GM12878 (cell line): Measurements from ENCODE around the gene BDH2. TPM values are rescaled to one million over a fixed set of nuclear protein-coding genes. Genes with fewer than 3 reads are reported as not detected.

Experiments
- ATAC-seq: fragments of 200-7000 bp; cut with Tn5 transposase; 3 replicates; pipeline ENCODE4 v1.9.1; 2020; ENCODE audit warnings: mild to moderate bottlenecking, moderate library complexity
- BruUV-seq: library from RNA; stranded (reverse); fragments of 400-500 nt; replicated peaks from 2 replicates; lab custom pipeline; 2021; lab: Mats Ljungman, UMichigan
- CTCF ChIA-PET: fragments of 300-600 bp; sonication (Branson Sonifier 250); formaldehyde crosslinking; extraction: SDS; loops from one replicate; lab custom pipeline; 2021; ENCODE audit warnings: inconsistent platforms; lab: Yijun Ruan, JAX
- POLR2A ChIA-PET: fragments of 350-600 bp; formaldehyde crosslinking; extraction: SDS; loops from one replicate; lab custom pipeline; 2021; ENCODE audit warnings: inconsistent platforms; lab: Charles Lee
- RAD21 ChIA-PET: fragments of 300-600 bp; sonication (Branson Sonifier 250); formaldehyde crosslinking; loops from one replicate; lab custom pipeline; 2023; ENCODE audit warnings: antibody characterized with exemption; ENCODE audit not compliant: unreplicated experiment; lab: Charles Lee
- SMC1A ChIA-PET: fragments of 300-600 bp; sonication (Branson Sonifier 250); formaldehyde crosslinking; loops from one replicate; lab custom pipeline; 2023; ENCODE audit not compliant: unreplicated experiment, uncharacterized antibody; lab: Charles Lee
- DNase-seq: peaks from one replicate; pipeline ENCODE4 v3.0.0-alpha.2; 2011; ENCODE audit warnings: low read depth, low spot score
- FAIRE-seq: peaks from 3 replicates; lab custom pipeline; 2011; peaks lifted over from hg19 to GRCh38; lab: Jason Lieb, UNC
- H2AFZ ChIP-seq: 2 replicates; pipeline ENCODE4 v1.6.0; 2011; ENCODE audit warnings: low read depth, low read length, control low read depth; ENCODE audit not compliant: control insufficient read depth
- H3K27ac ChIP-seq: 2 replicates; pipeline ENCODE4 v1.5.1; 2011; ENCODE audit warnings: control low read depth; ENCODE audit not compliant: control insufficient read depth, insufficient read depth
- H3K27me3 ChIP-seq, 2 experiments: replicated peaks in 1 of 2; 2 replicates each; pipeline versions ENCODE4 v1.6.0 to v1.6.1; 2011; ENCODE audit warnings: low read length in 1 of 2; ENCODE audit not compliant: control insufficient read depth in 2 of 2, insufficient read depth in 2 of 2
- H3K36me3 ChIP-seq, 2 experiments: 2 replicates each; pipeline ENCODE4 v1.5.1; 2011; ENCODE audit warnings: low read length in 1 of 2; ENCODE audit not compliant: control insufficient read depth in 2 of 2, insufficient read depth in 2 of 2
- H3K4me1 ChIP-seq: 2 replicates; pipeline ENCODE4 v1.6.1; 2011; ENCODE audit warnings: mild to moderate bottlenecking, low read length, moderate library complexity, mixed read lengths; ENCODE audit not compliant: control insufficient read depth, insufficient read depth
- H3K4me2 ChIP-seq: 2 replicates; pipeline ENCODE4 v1.6.0; 2011; ENCODE audit warnings: control low read depth; ENCODE audit not compliant: control insufficient read depth, insufficient read depth
- H3K4me3 ChIP-seq: fragments of 200-600 bp; sonication (generic); 2 replicates; pipeline ENCODE4 v1.5.1; 2016
- H3K79me2 ChIP-seq: 2 replicates; pipeline ENCODE4 v1.6.0; 2011; ENCODE audit warnings: low read length; ENCODE audit not compliant: control insufficient read depth, insufficient read depth
- H3K9ac ChIP-seq: 2 replicates; pipeline ENCODE4 v1.8.0; 2011; ENCODE audit warnings: low read length, control low read depth, mixed read lengths; ENCODE audit not compliant: control insufficient read depth, insufficient read depth
- H3K9me3 ChIP-seq: replicated peaks from 3 replicates; pipeline ENCODE4 v1.5.1; 2011; ENCODE audit warnings: mild to moderate bottlenecking, low read length; ENCODE audit not compliant: control insufficient read depth, insufficient read depth
- H4K20me1 ChIP-seq: 2 replicates; pipeline ENCODE4 v1.6.0; 2011; ENCODE audit not compliant: control insufficient read depth, insufficient read depth
- CBFB ChIP-seq: IDR thresholded peaks from 2 replicates; pipeline ENCODE4 v1.6.1; 2016; ENCODE audit warnings: antibody characterized with exemption, low read depth
- CREB1 ChIP-seq: IDR thresholded peaks from 2 replicates; pipeline ENCODE4 v1.6.1; 2012; ENCODE audit warnings: low read depth, mild to moderate bottlenecking, inconsistent platforms
- FOS ChIP-seq: IDR thresholded peaks from 3 replicates; pipeline ENCODE4 v1.6.1; 2011; ENCODE audit warnings: borderline replicate concordance; ENCODE audit not compliant: insufficient read length; ENCODE audit errors: extremely low read depth
- FOXM1 ChIP-seq: IDR thresholded peaks from 2 replicates; pipeline ENCODE4 v1.6.1; 2012; ENCODE audit warnings: low read depth, mild to moderate bottlenecking, inconsistent platforms, low read length, moderate library complexity
- IKZF2 ChIP-seq, 2 experiments: fragments of 450-650 bp; IDR thresholded peaks; 2 replicates each; pipeline ENCODE4 v1.6.1; 2017; ENCODE audit warnings: mild to moderate bottlenecking in 2 of 2, moderate library complexity in 2 of 2
- IRF5 ChIP-seq: fragments of 450-650 bp; IDR thresholded peaks from 2 replicates; pipeline ENCODE4 v1.6.1; 2017; ENCODE audit warnings: borderline replicate concordance
- KAT2A ChIP-seq: conservative IDR thresholded peaks from 2 replicates; pipeline ENCODE4 v1.6.1; 2011; ENCODE audit warnings: low read depth, low read length; ENCODE audit not compliant: control insufficient read depth
- LARP7 ChIP-seq: fragments of 450-650 bp; IDR thresholded peaks from 2 replicates; pipeline ENCODE4 v1.6.1; 2017; ENCODE audit warnings: mild to moderate bottlenecking
- MEF2B ChIP-seq: fragments of 450-650 bp; IDR thresholded peaks from 2 replicates; pipeline ENCODE4 v1.6.1; 2018; ENCODE audit warnings: mild to moderate bottlenecking, moderate library complexity; ENCODE audit not compliant: partially characterized antibody, poor library complexity, severe bottlenecking
- MYB ChIP-seq: fragments of 150-350 bp; IDR thresholded peaks from 2 replicates; pipeline ENCODE4 v1.6.1; 2014; ENCODE audit warnings: mild to moderate bottlenecking, low read depth, low read length, borderline replicate concordance
- NFIC ChIP-seq: IDR thresholded peaks from 2 replicates; pipeline ENCODE4 v1.6.1; 2012; ENCODE audit warnings: low read depth, mild to moderate bottlenecking, inconsistent platforms, low read length, moderate library complexity
- NR2F1 ChIP-seq: fragments of 450-650 bp; conservative IDR thresholded peaks from 2 replicates; pipeline ENCODE4 v1.6.1; 2017; ENCODE audit warnings: mild to moderate bottlenecking
- PKNOX1 ChIP-seq: fragments of 450-650 bp; IDR thresholded peaks from 2 replicates; pipeline ENCODE4 v1.6.1; 2016; ENCODE audit warnings: mild to moderate bottlenecking
- TBL1XR1 ChIP-seq: IDR thresholded peaks from 2 replicates; pipeline ENCODE4 v1.6.1; 2012; ENCODE audit warnings: low read depth, low read length, improper control_type of control experiment
- WGBS: methylation state at CpG from one replicate; pipeline ENCODE4 v1.1.6; 2016; ENCODE audit warnings: low lambda C conversion rate; ENCODE audit not compliant: insufficient replicate concordance, insufficient coverage; ENCODE audit errors: missing lambda C conversion rate; 5-methylcytosine and 5-hydroxymethylcytosine counted together
- in situ Hi-C: fragments of 300-500 bp; cut with MboI; formaldehyde crosslinking; loops from 9 replicates; pipeline ENCODE4 v1.14.3; 2018; ENCODE audit warnings: mixed read lengths
- intact Hi-C: fragments of 100-400 bp; cut with micrococcal nuclease; formaldehyde crosslinking; loops from one replicate; pipeline ENCODE4 v1.14.2; 2022; ENCODE audit not compliant: unreplicated experiment
- polyA plus RNA-seq, 11 experiments: library from polyadenylated mRNA; depleted of rRNA in 4 of 11; unstranded in 6 of 11; stranded (reverse) in 5 of 11; fragments of >200 nt; fragmentation: Nextera tagmentation in 4 of 11; fragmentation: Illumina TruSeq in 1 of 11; extraction: Ambion mirVana in 4 of 11; extraction: Trizol in 1 of 11; gene quantifications; 1 replicate in 1 of 11; 2 replicates in 10 of 11; pipeline versions ENCODE4 v1.2.1 to v1.2.3, GENCODE V29; 2011 to 2016; ENCODE audit warnings: inconsistent platforms in 2 of 11, missing spikeins in 2 of 11, low read depth in 1 of 11
- total RNA-seq, 4 experiments: library from RNA; depleted of rRNA in 3 of 4; stranded (reverse); fragments of >200 nt in 3 of 4; fragmentation: Illumina TruSeq in 1 of 4; extraction: Trizol in 1 of 4; gene quantifications; 2 replicates each; pipeline versions ENCODE4 v1.2.1 to v1.2.3, GENCODE V29; 2013 to 2021
- TF ChIP-seq, protein P1 (sequence below): fragments of 450-650 bp; IDR thresholded peaks from 2 replicates; pipeline ENCODE4 v1.6.1; 2014; ENCODE audit warnings: mild to moderate bottlenecking
- TF ChIP-seq, protein P2 (sequence below): IDR thresholded peaks from 2 replicates; pipeline ENCODE4 v1.6.1; 2012; ENCODE audit warnings: low read depth, low read length, improper control_type of control experiment

Gene BDH2
- total and polyA plus RNA-seq, 10 of the 15 experiments (the other 5 are each of a cell fraction or from before 2014, with no cell fraction given) = 20.9 to 47.3 (median 33.5) TPM

- TF ChIP-seq MEF2B (no peak), FOXM1 (no peak)
- TF ChIP-seq, protein P1, sequence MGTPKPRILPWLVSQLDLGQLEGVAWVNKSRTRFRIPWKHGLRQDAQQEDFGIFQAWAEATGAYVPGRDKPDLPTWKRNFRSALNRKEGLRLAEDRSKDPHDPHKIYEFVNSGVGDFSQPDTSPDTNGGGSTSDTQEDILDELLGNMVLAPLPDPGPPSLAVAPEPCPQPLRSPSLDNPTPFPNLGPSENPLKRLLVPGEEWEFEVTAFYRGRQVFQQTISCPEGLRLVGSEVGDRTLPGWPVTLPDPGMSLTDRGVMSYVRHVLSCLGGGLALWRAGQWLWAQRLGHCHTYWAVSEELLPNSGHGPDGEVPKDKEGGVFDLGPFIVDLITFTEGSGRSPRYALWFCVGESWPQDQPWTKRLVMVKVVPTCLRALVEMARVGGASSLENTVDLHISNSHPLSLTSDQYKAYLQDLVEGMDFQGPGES = no peak
- TF ChIP-seq, all 136 proteins: peak for 0
Observed at GRCh38 chr4:103126126-103126525, 26.5 kb upstream of the BDH2 start (continued).

- H3K4me3 ChIP-seq = no peak overlapping the region
- H4K20me1 ChIP-seq = no peaks in the 10 kb centered on the region
- no peak overlapping the region for H3K27ac ChIP-seq
- H3K27me3 ChIP-seq = no peaks in the 10 kb centered on the region
- H3K4me2 ChIP-seq = no peak overlapping the region
- TF ChIP-seq IRF5 (no peak), MYB (no peak), KAT2A (no peak), CBFB (no peak), LARP7 (no peak), PKNOX1 (no peak), IKZF2 (IDR thresholded peaks at IDR 0.05) (no peak), TBL1XR1 (no peak), NFIC (no peak), FOS (no peak), CREB1 (no peak), NR2F1 (no peak)
- TF ChIP-seq, protein P2, sequence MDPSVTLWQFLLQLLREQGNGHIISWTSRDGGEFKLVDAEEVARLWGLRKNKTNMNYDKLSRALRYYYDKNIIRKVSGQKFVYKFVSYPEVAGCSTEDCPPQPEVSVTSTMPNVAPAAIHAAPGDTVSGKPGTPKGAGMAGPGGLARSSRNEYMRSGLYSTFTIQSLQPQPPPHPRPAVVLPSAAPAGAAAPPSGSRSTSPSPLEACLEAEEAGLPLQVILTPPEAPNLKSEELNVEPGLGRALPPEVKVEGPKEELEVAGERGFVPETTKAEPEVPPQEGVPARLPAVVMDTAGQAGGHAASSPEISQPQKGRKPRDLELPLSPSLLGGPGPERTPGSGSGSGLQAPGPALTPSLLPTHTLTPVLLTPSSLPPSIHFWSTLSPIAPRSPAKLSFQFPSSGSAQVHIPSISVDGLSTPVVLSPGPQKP = no peak
- H3K9me3 ChIP-seq = peaks cover under 1% of the 10 kb centered on the region; the same call in 1 of the 3 replicates
- FAIRE-seq = no peak
- SMC1A ChIA-PET = interaction anchor here (0.7 kb wide), 1 partner anchor 22 kb away, joined by 3 read pairs; no protein-coding TSS in a partner anchor
- no peak overlapping the region for H2AFZ ChIP-seq
- no peak overlapping the region for H3K9ac ChIP-seq
- intact Hi-C loops = no loop called here
- no peaks in the 10 kb centered on the region for H3K79me2 ChIP-seq
- WGBS = 33% methylated on average over 3 of the region's 3 CpGs
- no peak for ATAC-seq
- RAD21 ChIA-PET = no interaction called here
- no peaks in the 10 kb centered on the region for H3K4me1 ChIP-seq
- BruUV-seq = no TSS peak
- in situ Hi-C loops = no loop called here
- POLR2A ChIA-PET = no interaction called here
- CTCF ChIA-PET = interaction anchor here (0.7 to 1.5 kb wide), 4 partner anchors 22 to 489 kb away, joined by 3 to 5 read pairs (median 3); partner anchors contain the start of gene BDH2
- peaks cover 0 to 5% of the 10 kb centered on the region in 2 experiments; a peak in 1 of 4 replicates for H3K36me3 ChIP-seq
- DNase-seq = no peak
Observed at GRCh38 chr4:103123114-103123513, 23.5 kb upstream of the BDH2 start.
